ENCODE results near the gene CEP126. TPM values are rescaled to one million over a fixed set of nuclear protein-coding genes. Genes with fewer than 3 reads are reported as not detected.

CEP126 gene
- total and polyA plus RNA-seq, 5 donors from 2014 or later = 0.13 to 0.64 (median 0.42) TPM

DNA sequence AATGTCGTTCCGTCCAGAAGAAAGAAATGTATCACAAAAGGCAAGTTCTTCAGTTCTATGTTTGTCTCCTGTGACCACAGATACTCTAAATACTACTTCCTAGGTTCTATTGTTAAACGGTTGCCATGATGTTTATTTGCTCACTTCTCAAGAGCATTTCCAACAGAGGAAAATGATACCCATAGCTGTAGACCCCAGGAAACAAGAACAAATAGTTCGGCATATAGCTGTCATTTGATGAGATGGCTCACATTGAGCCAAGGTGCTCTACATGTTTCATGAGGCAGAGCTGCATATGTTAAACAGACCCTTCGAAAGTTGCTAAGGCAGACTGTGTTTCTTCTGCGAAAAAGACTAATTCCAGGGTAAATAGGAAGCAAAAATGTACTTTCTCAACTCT, 16.9 kb downstream of the CEP126 start:
- no peak overlapping the region for H3K27ac Mint-ChIP-seq
- DNase-seq (no peak), ATAC-seq (ENCODE audit: low read depth in 2 of 2) (no peak)
- Histone ChIP-seq H3K4me3 (ENCODE audit: low read depth, low read length) (no peak overlapping the region), H3K36me3 (ENCODE audit: control insufficient read depth, insufficient read depth, low read length) (no peaks in the 10 kb centered on the region), H3K4me1 (ENCODE audit: control insufficient read depth, insufficient read depth, low read length, poor library complexity, severe bottlenecking) (no peaks in the 10 kb centered on the region), H3K9me3 (ENCODE audit: control insufficient read depth in 2 of 2, low read length in 2 of 2) (no peaks in the 10 kb centered on the region), H3K27ac (ENCODE audit: insufficient read depth, low read length, poor library complexity, severe bottlenecking) (no peak overlapping the region), H3K27me3 (ENCODE audit: control insufficient read depth, insufficient read depth, low read length) (no peaks in the 10 kb centered on the region)
- H3K36me3 Mint-ChIP-seq = peaks cover 6% of the 10 kb centered on the region
- H3K27me3 Mint-ChIP-seq = peaks cover 4% of the 10 kb centered on the region
- no peaks in the 10 kb centered on the region for H3K4me1 Mint-ChIP-seq
- peaks cover 0 to 10% (median 1%) of the 10 kb centered on the region in 7 donors for H3K9me3 Mint-ChIP-seq
- H3K4me3 Mint-ChIP-seq = no peak overlapping the region

DNA sequence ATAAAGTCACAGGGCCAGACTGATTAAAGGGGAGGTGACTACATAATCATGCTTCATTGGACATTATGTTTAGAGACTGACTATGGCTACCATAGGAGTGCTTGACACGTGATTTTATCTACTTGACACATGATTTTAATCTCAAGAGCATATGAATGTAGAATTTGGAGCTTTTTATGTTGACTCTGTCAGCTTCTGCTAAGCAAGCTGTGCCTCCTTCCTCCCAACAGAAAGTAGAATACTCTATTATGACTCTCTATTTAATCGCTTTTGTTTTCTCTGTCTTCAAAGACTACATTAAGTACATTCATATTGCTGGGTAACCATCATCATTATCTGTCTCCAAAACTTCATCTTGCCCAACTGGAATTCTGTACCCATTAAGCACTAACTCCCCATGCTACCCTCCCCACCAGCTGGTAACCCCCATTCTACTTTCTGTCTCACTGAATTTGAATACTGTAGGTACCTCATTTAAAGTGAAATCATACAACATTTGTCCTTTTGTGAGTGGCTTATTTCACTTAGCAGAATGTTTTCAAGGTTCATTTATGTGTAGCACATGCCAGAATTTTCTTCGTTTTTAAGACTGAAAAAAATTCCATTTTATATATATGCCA, 26.2 kb downstream of the CEP126 start:
- Histone ChIP-seq H3K36me3 (ENCODE audit: control insufficient read depth, insufficient read depth, low read length) (no peaks in the 10 kb centered on the region), H3K4me1 (ENCODE audit: control insufficient read depth, insufficient read depth, low read length, poor library complexity, severe bottlenecking) (no peaks in the 10 kb centered on the region), H3K27me3 (ENCODE audit: control insufficient read depth, insufficient read depth, low read length) (no peaks in the 10 kb centered on the region), H3K27ac (ENCODE audit: insufficient read depth, low read length, poor library complexity, severe bottlenecking) (no peak overlapping the region), H3K4me3 (ENCODE audit: low read depth, low read length) (no peak overlapping the region), H3K9me3 (ENCODE audit: control insufficient read depth in 2 of 2, low read length in 2 of 2) (no peaks in the 10 kb centered on the region)
- H3K27ac Mint-ChIP-seq = no peak overlapping the region
- peaks cover 4% of the 10 kb centered on the region for H3K36me3 Mint-ChIP-seq
- H3K9me3 Mint-ChIP-seq = peaks cover 0 to 2% (median 0%) of the 10 kb centered on the region in 7 donors
- ATAC-seq (ENCODE audit: low read depth in 2 of 2) (no peak), DNase-seq (no peak)
- no peaks in the 10 kb centered on the region for H3K27me3 Mint-ChIP-seq
- H3K4me1 Mint-ChIP-seq = no peaks in the 10 kb centered on the region
- H3K4me3 Mint-ChIP-seq = no peak overlapping the region

DNA sequence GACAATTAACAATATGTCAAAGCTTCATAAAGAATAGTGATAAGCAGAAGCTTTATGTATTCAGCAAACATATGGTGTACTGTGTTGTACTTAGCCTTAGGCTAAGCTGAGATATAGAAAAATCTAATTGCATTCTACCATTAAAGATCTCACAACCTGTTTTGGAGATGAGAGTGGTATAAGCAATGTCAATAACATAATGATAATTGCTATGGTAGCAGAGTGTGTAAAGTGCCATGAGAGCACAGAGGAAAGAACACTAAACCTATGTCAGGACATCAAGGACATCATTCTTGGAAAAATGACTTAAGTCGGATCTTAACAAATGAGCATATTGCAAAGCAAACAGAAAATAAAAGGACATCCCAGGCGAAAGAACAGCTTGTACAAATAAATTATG, 30.1 kb downstream of the CEP126 start:
- Histone ChIP-seq H3K4me3 (ENCODE audit: low read depth, low read length) (no peak overlapping the region), H3K36me3 (ENCODE audit: control insufficient read depth, insufficient read depth, low read length) (no peaks in the 10 kb centered on the region), H3K27me3 (ENCODE audit: control insufficient read depth, insufficient read depth, low read length) (no peaks in the 10 kb centered on the region), H3K4me1 (ENCODE audit: control insufficient read depth, insufficient read depth, low read length, poor library complexity, severe bottlenecking) (no peaks in the 10 kb centered on the region), H3K27ac (ENCODE audit: insufficient read depth, low read length, poor library complexity, severe bottlenecking) (no peak overlapping the region), H3K9me3 (ENCODE audit: control insufficient read depth in 2 of 2, low read length in 2 of 2) (no peaks in the 10 kb centered on the region)
- Mint-ChIP-seq H3K9me3 (peaks cover 0 to 2% (median 0%) of the 10 kb centered on the region in 7 donors), H3K27ac (no peak overlapping the region), H3K4me1 (no peaks in the 10 kb centered on the region), H3K36me3 (peaks cover 4% of the 10 kb centered on the region), H3K27me3 (no peaks in the 10 kb centered on the region), H3K4me3 (no peak overlapping the region)
- no peak for ATAC-seq (ENCODE audit: low read depth in 2 of 2)
- DNase-seq = no peak

DNA sequence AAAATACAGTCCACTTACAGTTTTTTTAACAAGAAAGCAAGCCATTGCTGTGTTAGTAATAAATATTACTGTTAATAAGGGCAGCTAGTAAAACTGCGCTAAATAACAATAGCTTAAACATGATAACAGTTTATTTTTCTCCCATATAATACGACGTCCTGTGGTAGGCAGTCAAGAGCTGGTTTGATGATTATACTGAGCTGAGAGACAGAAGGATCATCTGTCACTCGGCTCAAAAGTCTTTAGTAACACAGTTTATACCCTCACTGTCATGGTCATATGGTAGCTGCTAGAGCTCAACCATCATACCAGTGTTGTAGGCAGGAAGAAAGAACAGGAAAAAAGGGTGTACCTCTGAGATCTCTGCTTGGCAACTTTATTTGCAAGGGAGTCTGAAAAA, 30.6 kb downstream of the CEP126 start:
- Histone ChIP-seq H3K4me3 (ENCODE audit: low read depth, low read length) (no peak overlapping the region), H3K27me3 (ENCODE audit: control insufficient read depth, insufficient read depth, low read length) (no peaks in the 10 kb centered on the region), H3K9me3 (ENCODE audit: control insufficient read depth in 2 of 2, low read length in 2 of 2) (no peaks in the 10 kb centered on the region), H3K36me3 (ENCODE audit: control insufficient read depth, insufficient read depth, low read length) (no peaks in the 10 kb centered on the region), H3K27ac (ENCODE audit: insufficient read depth, low read length, poor library complexity, severe bottlenecking) (no peak overlapping the region), H3K4me1 (ENCODE audit: control insufficient read depth, insufficient read depth, low read length, poor library complexity, severe bottlenecking) (no peaks in the 10 kb centered on the region)
- ATAC-seq (ENCODE audit: low read depth in 2 of 2) (no peak), DNase-seq (no peak)
- Mint-ChIP-seq H3K36me3 (peaks cover 4% of the 10 kb centered on the region), H3K4me3 (no peak overlapping the region), H3K9me3 (peaks cover 0 to 2% (median 0%) of the 10 kb centered on the region in 7 donors), H3K4me1 (no peaks in the 10 kb centered on the region), H3K27me3 (no peaks in the 10 kb centered on the region), H3K27ac (no peak overlapping the region)

DNA sequence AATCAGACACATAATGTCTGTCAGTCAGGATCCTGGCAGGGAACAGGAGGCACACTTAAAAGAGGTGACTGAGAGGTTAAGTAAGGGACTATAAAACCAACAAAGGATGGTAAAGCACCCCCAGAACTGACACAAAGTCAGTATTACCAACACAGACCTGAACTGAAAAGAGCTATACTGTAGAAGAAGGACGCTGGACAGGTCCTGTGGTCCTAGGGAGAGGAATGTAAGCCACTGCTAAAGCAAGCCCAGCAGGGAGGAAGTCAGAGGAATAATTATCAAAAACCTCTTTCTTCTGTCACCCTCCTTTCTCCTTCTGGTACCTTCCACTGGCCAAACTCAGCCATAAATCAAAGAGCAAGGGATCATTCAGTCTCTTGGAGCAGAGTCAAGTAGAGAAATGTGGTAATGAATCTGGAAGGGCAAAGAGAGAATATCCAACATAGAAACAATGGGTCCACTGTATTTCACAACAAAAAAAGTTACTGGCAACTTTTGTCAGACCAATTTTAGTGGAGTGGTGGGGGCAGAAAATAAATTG, 34.9 kb downstream of the CEP126 start:
- no peak overlapping the region for H3K27ac Mint-ChIP-seq
- no peak overlapping the region for H3K27ac ChIP-seq (ENCODE audit: insufficient read depth, low read length, poor library complexity, severe bottlenecking)
- H3K9me3 Mint-ChIP-seq = peaks cover 0 to 2% (median 0%) of the 10 kb centered on the region in 7 donors

DNA sequence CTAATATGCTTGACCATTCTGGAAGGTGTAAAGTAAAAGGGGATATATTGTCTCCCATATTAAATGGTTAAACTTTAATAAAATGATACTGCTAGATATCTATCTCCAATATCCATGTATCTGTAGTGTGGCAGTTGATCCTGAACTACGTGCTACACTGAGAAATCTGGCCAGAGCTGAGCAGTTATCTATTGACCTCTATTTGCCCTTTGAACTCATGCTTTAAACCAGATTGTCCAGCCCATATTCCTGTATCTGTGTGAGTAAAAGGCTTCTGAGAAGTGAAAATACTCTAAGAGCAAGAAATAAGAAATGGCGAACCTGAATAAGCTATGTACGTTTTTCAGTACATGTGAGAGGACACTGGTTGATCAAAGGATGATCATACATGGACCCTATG, 40.5 kb downstream of the CEP126 start:
- Mint-ChIP-seq H3K27ac (no peak overlapping the region), H3K4me1 (no peaks in the 10 kb centered on the region), H3K27me3 (no peaks in the 10 kb centered on the region), H3K9me3 (no peaks in the 10 kb centered on the region), H3K36me3 (peaks cover 10% of the 10 kb centered on the region), H3K4me3 (no peak overlapping the region)
- Histone ChIP-seq H3K36me3 (ENCODE audit: control insufficient read depth, insufficient read depth, low read length) (no peaks in the 10 kb centered on the region), H3K27me3 (ENCODE audit: control insufficient read depth, insufficient read depth, low read length) (no peaks in the 10 kb centered on the region), H3K4me3 (ENCODE audit: low read depth, low read length) (no peak overlapping the region), H3K27ac (ENCODE audit: insufficient read depth, low read length, poor library complexity, severe bottlenecking) (no peak overlapping the region), H3K9me3 (ENCODE audit: control insufficient read depth in 2 of 2, low read length in 2 of 2) (no peaks in the 10 kb centered on the region), H3K4me1 (ENCODE audit: control insufficient read depth, insufficient read depth, low read length, poor library complexity, severe bottlenecking) (no peaks in the 10 kb centered on the region)
- DNase-seq = no peak
- no peak for ATAC-seq (ENCODE audit: low read depth in 2 of 2)

More for the DNA sequence above, 34.9 kb downstream of the CEP126 start:
- Histone ChIP-seq H3K9me3 (ENCODE audit: control insufficient read depth in 2 of 2, low read length in 2 of 2) (no peaks in the 10 kb centered on the region), H3K4me3 (ENCODE audit: low read depth, low read length) (no peak overlapping the region), H3K36me3 (ENCODE audit: control insufficient read depth, insufficient read depth, low read length) (no peaks in the 10 kb centered on the region), H3K4me1 (ENCODE audit: control insufficient read depth, insufficient read depth, low read length, poor library complexity, severe bottlenecking) (no peaks in the 10 kb centered on the region), H3K27me3 (ENCODE audit: control insufficient read depth, insufficient read depth, low read length) (no peaks in the 10 kb centered on the region)
- no peak overlapping the region for H3K4me3 Mint-ChIP-seq
- H3K36me3 Mint-ChIP-seq = peaks cover 4% of the 10 kb centered on the region
- H3K4me1 Mint-ChIP-seq = no peaks in the 10 kb centered on the region
- DNase-seq = no peak
- no peaks in the 10 kb centered on the region for H3K27me3 Mint-ChIP-seq
- ATAC-seq (ENCODE audit: low read depth in 2 of 2) = no peak

DNA sequence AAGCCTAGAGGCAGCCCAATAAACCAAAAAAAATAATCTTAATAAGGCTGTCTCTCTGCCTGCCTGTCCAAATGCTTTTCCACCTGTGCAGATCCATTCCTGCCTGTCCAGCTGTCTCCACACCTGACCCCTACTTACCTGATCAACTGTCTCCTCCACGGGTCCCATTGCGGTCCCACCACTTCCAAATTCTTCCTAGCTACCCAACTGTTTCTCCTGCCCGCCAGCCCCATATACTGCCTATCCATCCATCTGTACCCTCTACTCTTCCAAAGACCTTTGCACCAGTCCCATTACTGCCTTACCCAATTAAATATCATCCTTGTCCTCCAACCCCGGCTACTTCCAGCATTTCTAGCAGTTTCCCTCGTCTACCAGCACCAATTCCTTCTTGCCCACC, 40.9 kb downstream of the CEP126 start:
- Mint-ChIP-seq H3K36me3 (peaks cover 10% of the 10 kb centered on the region), H3K9me3 (no peaks in the 10 kb centered on the region), H3K27me3 (no peaks in the 10 kb centered on the region), H3K4me3 (no peak overlapping the region), H3K27ac (no peak overlapping the region), H3K4me1 (no peaks in the 10 kb centered on the region)
- H3K27me3 ChIP-seq (ENCODE audit: control insufficient read depth, insufficient read depth, low read length) = no peaks in the 10 kb centered on the region
- H3K9me3 ChIP-seq (ENCODE audit: control insufficient read depth in 2 of 2, low read length in 2 of 2) = no peaks in the 10 kb centered on the region
- ATAC-seq (ENCODE audit: low read depth in 2 of 2) (no peak), DNase-seq (no peak)
- no peak overlapping the region for H3K27ac ChIP-seq (ENCODE audit: insufficient read depth, low read length, poor library complexity, severe bottlenecking)
- no peak overlapping the region for H3K4me3 ChIP-seq (ENCODE audit: low read depth, low read length)
- no peaks in the 10 kb centered on the region for H3K36me3 ChIP-seq (ENCODE audit: control insufficient read depth, insufficient read depth, low read length)
- no peaks in the 10 kb centered on the region for H3K4me1 ChIP-seq (ENCODE audit: control insufficient read depth, insufficient read depth, low read length, poor library complexity, severe bottlenecking)

DNA sequence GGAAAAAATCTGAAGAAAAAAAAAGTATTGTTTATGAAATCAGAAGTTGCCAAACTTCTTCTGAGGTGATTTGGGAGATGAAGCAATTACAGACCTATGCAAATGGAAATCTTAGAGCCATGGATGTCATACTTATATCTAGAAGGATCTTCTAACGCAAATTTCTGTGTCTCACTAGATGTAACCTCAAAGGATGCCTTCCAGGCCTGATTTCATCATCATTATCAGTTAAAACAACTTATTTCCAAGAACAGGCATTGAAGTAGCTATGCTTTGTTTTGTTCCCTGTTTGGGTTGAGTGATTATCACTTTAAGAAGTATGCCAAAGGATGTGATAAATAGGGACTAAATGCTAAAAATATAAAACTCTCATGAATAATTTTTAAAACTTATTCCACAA, 45.4 kb downstream of the CEP126 start:
- DNase-seq (no peak), ATAC-seq (ENCODE audit: low read depth in 2 of 2) (no peak)
- Histone ChIP-seq H3K4me3 (ENCODE audit: low read depth, low read length) (no peak overlapping the region), H3K4me1 (ENCODE audit: control insufficient read depth, insufficient read depth, low read length, poor library complexity, severe bottlenecking) (no peaks in the 10 kb centered on the region), H3K36me3 (ENCODE audit: control insufficient read depth, insufficient read depth, low read length) (no peaks in the 10 kb centered on the region), H3K27me3 (ENCODE audit: control insufficient read depth, insufficient read depth, low read length) (no peaks in the 10 kb centered on the region), H3K9me3 (ENCODE audit: control insufficient read depth in 2 of 2, low read length in 2 of 2) (no peaks in the 10 kb centered on the region), H3K27ac (ENCODE audit: insufficient read depth, low read length, poor library complexity, severe bottlenecking) (no peak overlapping the region)
- peaks cover 10% of the 10 kb centered on the region for H3K36me3 Mint-ChIP-seq
- no peaks in the 10 kb centered on the region for H3K4me1 Mint-ChIP-seq
- no peaks in the 10 kb centered on the region for H3K27me3 Mint-ChIP-seq
- no peaks in the 10 kb centered on the region for H3K9me3 Mint-ChIP-seq
- no peak overlapping the region for H3K4me3 Mint-ChIP-seq
- H3K27ac Mint-ChIP-seq = no peak overlapping the region
